Activated naive CD4-positive, alpha-beta T cell (primary cell): Measurements from ENCODE around the gene PTK6.

Source experiments
- DNase-seq, 4 experiments: peaks; one replicate each; lab custom pipeline; 2025; lab: John Stamatoyannopoulos, UW

The PTK6 gene

GRCh38 chr20:63557481-63557891, 20.3 kb upstream of the PTK6 start:
- DNase-seq, result no peak

GRCh38 chr20:63556873-63557478, 19.8 kb upstream of the PTK6 start:
- no peak for DNase-seq

- no peak for DNase-seq
Observed at GRCh38 chr20:63555661-63556381, 18.6 kb upstream of the PTK6 start.

GRCh38 chr20:63554361-63555278, 17.4 kb upstream of the PTK6 start:
- peak in 1 of 4 experiments; percentile 29 for DNase-seq

GRCh38 chr20:63553933-63554290, 16.7 kb upstream of the PTK6 start, which contains the start of gene FNDC11:
Gene FNDC11, plus strand, starts transcription at chr20:63554159. Its CDS starts 1,505 bp downstream, at chr20:63555664.
- DNase-seq, result peak in 1 of 4 experiments; percentile 54

- DNase-seq, result peak; percentile 79 to 91 (median 90)
Observed at GRCh38 chr20:63553251-63553932, 16.2 kb upstream of the PTK6 start.

DNA sequence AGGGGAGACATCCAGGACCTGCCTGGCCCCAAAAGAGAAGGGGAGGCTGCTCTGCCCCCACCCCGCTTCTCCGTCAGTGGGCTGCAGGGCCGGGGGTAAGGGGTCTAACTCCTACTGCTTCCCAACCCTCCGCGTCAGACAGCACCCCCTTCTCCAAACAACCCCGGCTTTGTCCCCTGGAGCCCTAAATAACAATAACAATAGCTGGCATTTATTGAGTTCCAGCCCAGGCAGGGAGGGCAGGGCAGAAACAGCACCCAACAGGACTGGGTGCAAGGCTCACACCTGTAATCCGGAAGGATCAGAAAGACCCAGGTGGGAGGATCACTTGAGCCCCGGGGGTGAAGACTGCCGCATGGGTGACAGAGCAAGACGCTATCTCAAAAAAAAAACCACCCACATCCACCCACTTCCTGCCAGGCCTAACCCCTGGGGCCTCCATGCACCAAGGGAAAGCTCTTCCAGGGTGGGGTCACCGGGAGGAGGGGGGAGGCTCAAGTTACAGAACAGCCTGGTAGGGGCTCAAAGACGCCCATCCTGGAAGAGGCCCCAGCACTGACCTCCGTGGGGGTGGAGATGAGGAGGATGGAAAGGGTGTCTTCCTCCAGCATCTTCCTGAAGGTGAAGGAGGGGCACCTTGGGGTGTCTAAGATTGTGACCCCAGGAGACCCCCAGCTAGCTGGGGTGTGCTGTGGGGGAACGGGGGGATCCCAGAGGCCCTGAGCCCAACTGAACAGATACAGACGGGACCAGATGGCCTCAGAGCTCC, 15.5 kb upstream of the PTK6 start:
- peak in 1 of 4 experiments; percentile 40 for DNase-seq

DNA sequence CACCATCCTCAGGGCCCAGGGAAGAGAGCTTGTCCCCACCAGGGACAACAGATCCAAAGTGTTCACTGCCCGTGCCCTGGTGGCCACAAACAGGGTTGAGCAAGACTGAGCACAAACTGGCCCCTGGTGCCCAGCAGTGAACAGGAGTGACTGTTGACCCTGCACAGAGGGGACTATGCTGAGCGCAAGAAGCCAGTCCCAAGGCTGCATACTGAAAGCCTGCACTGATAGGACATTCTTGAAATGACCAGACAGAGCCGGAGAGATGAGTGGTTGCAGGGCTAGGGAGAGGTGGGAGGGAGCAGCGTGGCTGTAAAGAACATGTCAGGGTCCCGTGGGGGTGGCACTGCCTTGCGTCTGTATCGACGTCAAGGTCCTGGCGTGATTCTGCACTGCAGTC, 13.9 kb upstream of the PTK6 start:
- DNase-seq, result no peak

- DNase-seq, result no peak
Observed at GRCh38 chr20:63549679-63550282, 12.6 kb upstream of the PTK6 start.

DNA sequence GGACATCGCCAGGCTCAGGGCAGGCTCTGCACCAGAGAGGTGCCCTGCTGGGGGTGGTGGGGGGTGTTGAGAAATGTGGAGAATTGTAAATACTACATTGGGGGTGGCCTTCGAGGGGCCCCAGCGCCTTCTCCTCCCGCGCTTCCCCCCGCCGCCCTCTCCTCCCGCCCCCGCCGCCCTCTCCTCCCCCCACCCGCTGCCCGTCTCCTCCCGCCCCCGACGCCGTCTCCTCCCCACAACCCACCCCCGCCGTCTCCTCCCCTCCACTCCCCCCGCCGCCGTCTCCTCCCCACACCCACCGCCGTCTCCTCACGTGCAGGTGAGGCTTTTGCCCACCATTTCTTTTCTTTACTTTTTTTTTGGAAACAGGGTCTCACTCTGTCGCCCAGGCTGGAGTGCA, 11.8 kb upstream of the PTK6 start:
- no peak for DNase-seq

GRCh38 chr20:63548542-63548941, 11.4 kb upstream of the PTK6 start:
- DNase-seq, result no peak

DNA sequence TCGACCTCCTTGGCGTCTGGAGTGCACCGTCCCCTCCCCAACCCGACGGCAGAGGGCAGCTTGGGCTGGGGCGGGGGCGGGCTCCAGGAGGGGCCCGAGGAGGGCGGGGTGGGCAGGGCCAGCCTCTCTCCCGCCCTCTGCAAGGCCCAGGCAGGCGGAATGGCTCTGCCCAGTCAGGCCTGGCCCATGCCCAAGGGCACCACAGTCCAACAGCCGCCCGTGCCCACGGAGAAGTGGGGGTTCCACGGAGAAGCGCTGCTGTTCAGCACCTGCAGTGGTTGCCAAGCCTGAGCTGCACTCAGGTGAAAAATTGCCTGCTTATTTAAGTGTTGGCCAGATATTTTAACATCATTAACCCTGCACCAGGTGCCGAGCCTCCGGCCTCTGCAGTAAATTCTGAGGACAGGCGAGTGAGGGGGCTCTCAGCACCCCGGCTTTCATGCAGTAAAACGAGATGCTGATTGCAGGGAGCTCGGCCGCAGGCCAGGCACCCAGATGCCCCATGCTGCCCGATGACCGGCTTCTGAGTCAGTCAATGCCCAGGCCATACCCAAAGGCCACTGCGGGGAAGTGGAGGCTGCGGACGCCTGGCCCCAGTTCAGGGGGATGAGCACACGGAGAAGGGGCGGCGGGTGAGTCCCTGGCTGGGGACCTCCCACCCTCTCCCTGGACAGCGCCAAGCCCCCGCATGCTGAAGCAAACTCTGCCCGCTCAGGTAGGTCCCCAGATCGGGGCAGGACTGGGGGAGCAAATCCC, 10.7 kb upstream of the PTK6 start, which contains the start of gene SRMS:
Gene SRMS, minus strand, starts transcription at position 25 of the 756 bp plus-strand sequence. CDS start 286 bp downstream, outside the sequence.
- DNase-seq, result no peak

- no peak for DNase-seq
Observed at GRCh38 chr20:63546956-63547724, 10.0 kb upstream of the PTK6 start.

DNA sequence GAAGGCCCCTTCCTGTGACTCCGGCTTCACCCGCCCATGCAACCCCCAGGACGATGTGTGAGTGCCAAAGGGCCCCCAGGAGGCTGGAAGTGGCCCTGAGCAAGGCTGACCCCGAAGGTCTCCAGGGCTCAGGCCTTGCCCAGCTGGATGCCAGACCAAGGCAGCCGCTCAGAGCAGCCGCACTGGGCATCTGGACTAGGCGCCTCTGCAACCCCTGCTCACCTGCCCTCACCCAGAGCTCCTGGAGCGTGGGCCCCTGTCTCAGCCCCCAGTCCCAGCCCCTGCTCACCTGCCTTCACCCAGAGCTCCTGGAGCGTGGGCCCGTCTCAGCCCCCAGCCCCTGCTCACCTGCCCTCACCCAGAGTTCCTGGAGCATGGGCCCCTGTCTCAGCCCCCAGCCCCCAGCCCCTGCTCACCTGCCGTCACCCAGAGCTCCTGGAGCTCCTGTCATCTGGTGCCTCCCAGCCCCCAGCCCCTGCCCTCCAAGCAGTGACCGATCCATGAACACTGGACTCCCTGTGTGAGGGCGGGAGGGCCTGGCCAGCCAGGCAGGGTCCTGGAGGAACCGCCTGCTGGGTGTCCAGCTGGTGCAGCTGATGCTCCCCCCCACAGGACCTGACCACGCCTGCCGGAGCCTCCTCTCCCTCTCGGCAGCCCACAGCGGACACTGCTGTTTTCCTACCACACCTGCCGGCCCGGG, 9.2 kb upstream of the PTK6 start:
- no peak for DNase-seq

DNA sequence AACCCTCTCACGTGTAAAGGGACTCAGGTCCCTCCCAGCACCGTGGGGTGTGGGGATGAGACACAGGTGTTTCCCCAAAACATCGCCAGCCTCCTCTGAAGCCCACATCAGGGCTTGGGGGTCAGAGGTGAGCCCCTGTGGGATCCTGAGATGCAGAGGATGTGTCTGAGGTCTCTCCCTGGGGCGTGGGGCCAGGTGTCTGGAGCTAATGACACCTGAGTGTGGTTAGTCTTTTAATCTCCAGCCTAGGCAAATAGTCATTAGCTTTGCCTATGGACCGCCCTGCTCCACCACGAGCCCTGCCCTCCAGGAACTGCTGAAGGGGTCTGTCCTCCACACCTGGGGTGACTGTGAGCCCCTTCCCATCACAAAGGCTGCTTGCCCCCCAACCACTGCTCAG, 8.6 kb upstream of the PTK6 start:
- no peak for DNase-seq

DNA sequence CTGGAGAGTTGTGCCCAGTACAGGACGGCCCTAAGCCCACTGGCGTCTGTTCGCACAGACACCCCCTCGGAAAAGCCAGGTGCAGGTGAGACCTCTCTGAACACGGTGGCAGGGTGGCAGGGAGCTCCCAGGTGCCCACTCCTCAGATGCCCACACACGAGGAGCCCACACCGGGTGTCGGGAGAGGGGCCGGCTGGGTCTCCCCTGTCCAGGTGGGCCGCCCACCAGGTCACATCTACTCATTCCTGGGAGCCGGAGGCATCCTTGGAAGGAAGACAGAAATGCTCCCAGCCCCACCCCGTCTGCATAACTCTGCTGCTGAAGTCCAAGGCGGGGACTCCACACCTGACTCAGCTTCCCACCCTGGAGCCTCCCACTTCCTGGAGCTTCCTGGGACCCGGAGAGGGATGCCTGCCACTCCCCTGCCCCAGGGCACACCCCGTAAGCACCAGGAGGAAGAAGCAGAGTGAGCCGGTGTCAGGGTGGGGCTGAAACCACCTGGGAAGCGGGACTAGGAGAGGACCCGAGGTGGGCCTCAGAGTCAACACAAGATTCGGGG, 7.9 kb upstream of the PTK6 start:
- DNase-seq, result no peak

DNA sequence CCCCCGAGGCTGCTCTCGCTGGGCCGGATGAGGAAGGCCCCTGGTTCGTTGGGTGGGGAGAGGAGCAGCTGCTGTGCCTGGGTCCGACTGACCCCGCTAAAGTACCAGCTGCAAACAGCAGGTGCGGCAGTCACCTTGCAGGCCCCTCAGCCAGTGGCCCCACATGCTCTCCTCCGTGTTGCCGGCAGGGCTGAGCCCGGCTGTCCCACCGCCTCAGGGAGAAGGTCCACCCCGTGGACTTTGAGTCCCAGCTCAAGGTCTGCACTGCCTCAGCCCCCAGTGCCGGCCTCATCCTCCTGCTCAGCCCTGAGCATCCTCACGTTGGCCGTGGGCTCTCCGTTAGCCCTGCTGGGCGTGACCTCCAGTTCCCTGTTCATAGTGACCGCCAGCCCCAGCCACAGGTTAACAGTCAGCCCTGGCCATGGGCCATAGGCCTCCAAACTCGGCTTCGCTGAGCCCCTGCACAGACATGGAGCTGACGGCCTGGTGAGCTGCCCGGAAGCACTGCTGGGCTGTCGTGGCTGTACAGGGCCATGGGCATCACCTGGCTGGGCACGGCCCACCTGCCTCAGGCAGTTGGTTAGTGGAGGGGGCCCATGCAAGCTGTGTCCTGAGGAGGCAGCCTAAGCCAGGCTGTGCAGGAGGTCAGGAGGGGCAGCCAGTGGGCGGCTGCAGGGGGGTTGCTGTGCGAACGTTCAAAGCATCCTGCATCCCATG, 7.2 kb upstream of the PTK6 start:
- DNase-seq, result no peak

- no peak for DNase-seq
Observed at GRCh38 chr20:63543733-63544132, 6.6 kb upstream of the PTK6 start.
